ENCODE data around the gene EVL.
"Not testable (repeated sequence)": the region's sequence is repeated elsewhere in the genome, so short reads cannot be mapped to it uniquely, and the experiment has no call there.

Gene EVL

DNA sequence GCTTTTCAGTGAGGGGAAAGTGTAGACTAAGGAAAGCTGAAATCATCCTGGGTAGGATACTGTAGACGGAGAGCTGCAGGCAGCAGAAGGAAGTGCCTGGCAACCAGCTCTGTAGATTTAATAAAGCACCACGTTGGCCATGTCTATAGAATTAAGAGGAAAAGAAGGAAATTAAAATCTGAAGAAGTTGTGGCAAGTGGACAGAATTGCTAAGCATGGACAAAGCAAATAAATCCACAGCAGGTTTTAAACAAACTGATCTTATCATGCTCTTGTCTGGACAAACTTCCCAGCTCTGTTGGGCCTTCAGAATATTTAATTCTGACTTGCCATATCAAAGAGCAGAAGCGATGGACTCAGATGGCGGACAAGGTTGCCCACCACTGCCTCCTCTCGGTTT is 27.2 kb upstream of the EVL start:
- DNase-seq (ENCODE audit: low read depth), result no peak

DNA sequence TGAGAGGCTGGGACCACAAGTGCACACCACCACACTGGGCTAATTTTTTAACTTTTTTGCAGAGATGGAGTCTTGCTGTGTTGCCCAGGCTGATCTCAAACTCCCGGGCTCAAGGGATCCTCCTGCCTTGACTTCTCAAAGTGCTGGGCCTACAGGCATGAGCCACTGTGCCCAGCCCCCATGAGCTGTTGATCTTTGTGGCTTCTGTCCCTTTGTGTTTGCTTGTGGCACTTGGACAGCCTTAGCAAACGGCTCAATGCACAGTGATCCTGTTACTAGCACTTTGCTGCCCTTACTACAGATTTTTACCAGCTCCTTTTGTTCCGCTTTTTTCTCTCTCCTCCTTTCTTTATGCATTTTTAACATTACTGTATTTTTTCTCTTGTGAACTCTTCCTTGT is 25.3 kb upstream of the EVL start:
- no peak for DNase-seq (ENCODE audit: low read depth)

DNA sequence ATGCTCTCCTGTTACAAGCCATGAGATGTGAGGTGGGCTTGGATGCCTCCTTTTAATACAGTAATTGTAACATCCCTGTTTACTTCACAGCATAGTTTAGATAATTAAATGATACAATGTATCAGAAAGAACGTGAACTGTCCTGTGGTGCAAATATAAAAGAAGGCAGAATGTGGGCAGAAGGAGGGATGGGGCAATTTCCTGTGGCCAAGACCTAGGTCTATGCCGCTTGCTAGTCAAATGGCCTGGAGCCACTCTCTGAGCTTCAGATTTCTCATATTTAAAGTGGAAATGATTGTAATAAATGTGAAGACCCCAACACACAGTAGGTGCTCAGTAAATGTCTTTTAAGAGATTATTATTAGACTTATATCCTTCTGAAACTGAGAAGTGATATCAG is 24.0 kb upstream of the EVL start:
- no peak for DNase-seq (ENCODE audit: low read depth)

DNA sequence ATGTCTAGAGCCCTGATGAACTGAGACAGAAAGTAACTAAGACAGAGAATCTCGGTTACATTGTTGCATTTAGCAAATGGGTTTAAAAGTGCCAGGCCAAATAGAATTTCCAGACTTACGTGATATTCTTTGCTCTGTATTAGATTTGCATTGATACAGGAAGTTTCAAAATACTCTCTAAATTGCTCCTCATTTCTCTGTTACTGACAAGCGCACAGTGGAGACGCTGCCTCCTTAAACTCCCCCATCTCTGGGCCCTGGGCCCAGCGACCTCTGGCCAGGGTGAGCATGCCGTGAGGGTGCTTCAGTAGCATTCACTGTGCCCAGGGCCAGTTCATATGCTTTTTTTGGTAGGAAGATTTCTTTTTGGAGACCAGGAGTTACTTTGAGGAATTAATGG is 22.9 kb upstream of the EVL start:
- DNase-seq (ENCODE audit: low read depth), result no peak

DNA sequence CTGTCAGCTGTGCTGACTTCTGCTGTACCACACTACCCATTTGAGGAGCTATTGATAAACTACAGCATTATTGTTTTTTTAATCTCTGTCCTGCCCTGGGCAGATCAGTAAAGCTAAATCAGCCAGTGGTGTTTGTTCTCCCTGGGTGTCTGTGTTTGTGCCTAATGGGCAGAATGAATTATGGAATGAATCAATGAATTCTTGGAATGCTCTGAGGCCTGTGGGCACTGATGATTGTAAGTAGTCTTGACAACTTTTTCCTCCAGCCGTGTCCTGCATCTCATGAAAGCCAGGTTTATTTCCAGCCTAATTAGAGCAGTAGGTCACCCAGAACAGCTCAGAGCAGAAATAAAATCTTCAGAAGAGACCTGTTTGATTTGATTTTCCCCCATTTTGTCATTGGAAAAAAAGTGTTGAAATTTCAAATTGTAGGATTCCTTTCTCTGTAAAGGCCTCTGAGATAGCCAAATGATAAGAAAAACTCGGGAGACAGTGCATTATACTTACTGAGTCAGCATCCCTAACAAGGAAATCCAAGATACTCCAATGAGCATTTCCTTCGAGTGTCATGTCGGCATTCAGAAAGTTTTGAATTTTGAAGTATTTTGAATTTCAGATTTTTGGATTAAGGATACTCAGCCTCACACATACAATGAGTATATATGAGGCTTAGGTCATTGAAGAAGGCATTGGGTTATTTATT is 19.4 kb upstream of the EVL start:
- no peak for DNase-seq (ENCODE audit: low read depth)

DNA sequence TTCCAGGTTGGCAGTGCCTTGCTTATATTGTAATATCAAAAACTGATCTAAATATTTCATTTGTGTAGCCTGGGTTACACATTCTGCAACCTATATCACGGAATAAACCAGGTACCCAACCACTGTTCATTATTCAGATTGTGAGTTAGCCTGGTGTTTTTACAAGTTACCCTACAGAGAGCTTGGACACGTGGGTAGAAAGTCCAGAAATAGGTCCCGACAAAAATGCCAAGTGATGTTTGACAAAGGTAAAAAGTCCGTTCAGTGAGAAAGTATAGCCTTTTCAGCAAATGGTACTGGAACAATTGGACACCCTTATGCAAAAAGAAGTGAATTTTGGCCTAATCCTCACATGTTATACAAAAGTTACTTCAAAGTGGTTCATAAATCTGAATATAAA is 17.6 kb upstream of the EVL start:
- no peak for DNase-seq (ENCODE audit: low read depth)

DNA sequence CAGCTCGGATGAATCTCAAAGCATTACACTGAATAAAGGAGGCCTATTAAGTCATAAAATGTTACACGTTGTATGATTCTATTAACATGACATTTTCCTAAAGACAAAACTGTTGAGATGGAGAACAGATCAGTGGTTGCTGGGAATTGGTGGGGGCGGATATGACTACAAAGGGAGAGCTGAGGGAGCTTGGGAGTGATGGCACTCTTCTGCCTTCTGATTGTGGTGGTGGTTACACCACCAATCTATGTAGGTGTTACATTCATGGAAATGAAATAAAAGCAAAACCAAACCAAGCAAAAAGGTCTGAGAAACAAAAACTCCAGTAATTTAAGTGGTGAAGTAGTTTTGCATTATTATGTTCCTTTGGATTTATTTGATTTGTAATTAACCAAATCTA is 16.4 kb upstream of the EVL start:
- DNase-seq (ENCODE audit: low read depth), result no peak

DNA sequence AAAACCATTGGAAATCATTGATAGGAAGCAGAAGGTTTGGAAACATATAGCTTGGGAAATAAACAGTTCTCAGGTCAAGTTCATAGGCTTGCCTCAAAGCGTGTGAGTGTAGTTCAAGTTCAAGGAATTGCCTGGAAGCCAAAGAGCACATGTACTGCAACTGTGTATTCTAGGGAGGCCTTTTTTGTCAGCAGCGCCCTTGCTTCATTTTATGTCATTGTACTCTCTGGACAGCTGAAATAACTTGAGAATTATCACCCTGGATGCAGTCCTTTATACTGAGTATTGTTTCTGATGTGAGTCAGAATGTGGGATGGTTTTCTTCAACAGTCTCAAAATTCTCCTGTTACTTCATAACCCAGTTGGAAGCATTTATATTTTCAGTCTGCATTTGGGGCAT is 16.0 kb upstream of the EVL start:
- DNase-seq (ENCODE audit: low read depth), result no peak

DNA sequence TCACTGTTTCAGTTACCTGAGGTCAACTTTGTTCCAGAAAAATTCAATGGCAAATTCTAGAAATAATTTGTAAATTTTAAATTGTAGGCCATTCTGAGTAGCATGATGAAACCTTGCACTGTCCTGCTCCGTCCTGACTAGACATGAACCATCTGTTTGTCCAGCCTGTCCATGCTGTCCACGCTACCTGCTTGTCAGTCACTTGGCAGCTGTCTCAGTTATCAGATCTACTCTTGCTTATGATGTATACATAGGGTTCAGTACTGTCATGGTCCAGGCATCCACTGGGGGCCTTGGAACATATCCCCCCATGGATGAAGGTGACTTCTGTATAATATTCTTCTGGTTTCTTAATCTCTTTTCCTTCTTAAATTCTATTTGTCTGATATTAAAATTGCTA is 14.1 kb upstream of the EVL start:
- no peak for DNase-seq (ENCODE audit: low read depth)

DNA sequence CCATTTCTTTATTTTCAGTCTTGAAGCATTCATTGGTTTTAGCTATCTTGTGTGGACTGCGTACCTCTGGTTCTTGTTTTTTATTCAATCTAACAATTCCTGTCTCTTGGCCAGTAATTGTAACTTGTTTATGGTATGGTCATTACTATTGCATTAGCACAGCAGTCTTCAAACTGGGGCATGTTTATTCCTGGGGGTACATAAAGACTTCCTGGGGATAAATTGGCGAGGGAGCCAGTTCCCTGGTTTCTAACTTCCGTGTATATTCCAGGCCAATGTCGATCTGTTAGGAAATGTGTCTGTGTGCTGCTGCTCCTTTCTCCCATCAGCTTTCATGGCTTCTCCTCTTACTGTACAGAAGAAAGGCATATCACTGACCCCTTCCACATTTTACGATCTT is 13.7 kb upstream of the EVL start:
- no peak for DNase-seq (ENCODE audit: low read depth)

DNA sequence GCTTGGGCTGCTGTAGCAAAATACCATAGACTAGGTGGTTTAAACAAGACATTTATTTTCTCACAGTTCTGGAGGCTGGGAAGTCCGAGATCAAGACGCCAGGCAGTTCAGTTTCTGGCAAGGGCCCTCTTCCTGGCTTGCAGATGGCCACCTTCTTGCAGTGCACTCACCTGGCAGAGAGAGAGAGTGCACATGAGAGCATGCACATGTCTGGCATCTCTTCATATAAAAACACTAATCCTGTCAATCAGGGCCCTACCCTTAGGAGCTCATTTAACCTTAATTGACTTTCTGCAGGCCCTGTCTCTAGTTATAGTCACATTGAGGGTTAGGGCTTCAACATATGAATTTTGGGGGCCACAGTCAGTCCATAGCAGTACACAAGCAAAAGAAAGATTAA is 12.4 kb upstream of the EVL start:
- no peak for DNase-seq (ENCODE audit: low read depth)

DNA sequence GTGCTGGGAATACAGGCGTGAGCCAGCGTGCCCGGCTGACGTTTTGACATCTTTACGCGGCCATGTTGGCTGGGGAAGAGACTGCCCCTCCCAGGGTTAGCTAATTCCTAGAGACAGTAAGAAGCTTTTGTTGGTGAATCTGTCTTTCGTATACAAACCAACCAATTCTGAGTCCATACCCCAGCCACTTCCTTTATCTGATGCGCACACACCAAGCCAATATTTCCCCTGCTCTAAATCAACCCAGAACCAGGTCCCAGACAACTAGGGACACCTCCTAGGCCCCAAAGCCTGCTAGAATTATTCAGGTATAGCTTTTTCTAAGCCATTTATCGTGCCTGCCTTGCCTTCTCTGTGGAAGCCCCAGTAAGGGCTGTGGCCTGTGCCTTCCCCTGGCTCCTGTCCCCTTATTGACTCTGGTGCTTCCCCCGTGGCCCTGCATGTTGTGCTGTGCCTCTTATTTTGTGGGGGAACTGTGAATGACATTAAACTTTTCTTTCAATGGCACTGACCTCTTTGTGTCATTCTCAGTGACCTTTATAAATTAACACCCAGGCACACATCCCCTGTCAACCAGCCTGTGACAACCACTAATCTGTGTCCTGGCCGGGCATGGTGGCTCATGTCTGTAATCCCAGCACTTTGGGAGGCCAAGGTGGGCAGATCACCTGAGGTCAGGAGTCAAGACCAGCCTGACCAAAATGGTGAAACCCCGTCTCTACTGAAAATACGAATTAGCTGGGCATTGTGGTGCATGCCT is 10.7 kb upstream of the EVL start:
- DNase-seq (ENCODE audit: low read depth), result no peak

DNA sequence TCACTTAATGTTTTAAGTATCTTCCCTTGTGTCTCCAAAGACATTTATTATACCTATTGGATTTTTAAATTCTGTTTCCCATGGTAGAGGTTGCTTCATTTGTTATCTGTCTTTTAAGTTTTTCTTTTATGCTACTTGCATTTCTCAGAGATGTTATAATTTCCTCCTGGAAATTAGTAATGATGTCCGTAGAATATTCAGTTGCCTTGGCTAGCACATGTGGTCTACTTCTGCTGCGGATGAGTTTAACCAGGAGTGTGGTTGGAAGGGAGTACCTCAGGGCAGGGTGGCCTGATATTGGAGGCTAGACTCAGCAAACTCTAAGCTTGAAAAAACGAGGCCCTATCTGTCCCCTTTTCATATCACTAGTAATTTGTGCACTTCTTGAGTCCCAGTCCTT is 8.8 kb upstream of the EVL start:
- DNase-seq (ENCODE audit: low read depth), result no peak

DNA sequence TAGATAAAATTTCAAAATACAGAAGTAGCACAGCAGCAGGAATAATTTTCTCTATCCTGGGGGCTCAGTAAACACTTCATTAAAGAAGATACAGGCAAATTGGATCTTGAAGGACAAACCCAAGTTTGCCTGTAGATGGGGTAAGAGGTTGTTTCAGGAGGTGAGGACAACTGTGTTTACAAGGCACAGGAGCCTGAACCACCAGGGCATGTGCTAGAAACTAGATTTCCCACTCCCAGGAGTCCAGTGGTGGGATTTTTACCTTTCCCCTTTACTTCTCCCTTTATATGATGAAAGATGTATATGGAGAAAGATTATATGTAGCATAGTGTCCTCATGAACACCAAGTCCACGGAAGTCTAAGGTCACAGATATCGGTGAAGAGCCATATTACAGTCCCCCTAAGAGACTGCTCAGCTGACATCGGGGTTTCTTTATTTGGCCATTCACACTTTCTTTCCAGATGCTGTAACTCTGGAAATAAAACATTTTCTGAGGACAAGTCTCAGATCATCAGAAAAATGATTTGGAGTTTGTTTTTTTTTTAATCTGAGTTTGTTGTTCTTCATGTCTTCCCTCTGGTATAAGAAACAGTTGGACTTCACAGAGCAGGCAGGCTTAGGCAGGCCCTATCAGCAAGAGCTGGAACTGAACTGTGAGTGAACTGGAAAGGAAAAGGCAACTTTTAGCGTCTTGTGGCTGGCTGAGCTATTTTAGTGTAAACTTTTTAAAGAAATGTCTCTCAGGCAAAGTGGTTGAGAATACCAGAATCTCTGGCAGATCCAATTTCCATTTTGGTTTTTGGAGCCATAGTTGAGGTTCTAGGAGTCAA is 8.0 kb upstream of the EVL start:
- no peak for DNase-seq (ENCODE audit: low read depth)

DNA sequence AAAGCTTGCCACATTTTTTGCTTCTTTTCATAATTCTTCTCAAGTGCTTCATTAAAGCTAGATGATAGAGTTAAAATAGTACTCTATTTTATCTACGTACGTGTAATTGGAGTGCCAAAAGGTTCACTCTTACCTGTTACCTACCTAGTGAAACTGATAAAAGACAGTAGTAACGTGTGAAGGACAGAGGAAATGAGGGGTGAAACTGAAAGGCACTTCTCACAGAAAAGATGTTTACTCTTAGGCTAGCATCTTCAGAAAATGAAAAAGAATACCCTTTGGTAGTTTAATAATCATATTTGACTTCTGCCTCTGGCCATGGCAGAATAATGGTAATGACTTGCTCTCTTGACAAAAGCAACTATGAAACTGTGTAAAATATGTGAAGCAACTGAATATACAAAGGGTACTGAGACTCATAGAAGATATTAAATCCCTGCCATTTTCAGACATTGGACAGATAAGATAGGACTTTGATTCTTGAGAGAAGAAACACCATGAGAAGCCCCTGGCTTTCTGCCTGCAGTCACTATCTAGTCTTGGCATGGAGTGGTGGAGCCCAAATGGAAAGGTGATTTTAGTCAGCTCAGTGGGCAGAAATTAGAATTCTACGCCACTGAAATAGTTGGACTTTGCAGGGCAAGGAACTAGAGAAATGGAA is 6.3 kb upstream of the EVL start:
- DNase-seq (ENCODE audit: low read depth), result no peak

DNA sequence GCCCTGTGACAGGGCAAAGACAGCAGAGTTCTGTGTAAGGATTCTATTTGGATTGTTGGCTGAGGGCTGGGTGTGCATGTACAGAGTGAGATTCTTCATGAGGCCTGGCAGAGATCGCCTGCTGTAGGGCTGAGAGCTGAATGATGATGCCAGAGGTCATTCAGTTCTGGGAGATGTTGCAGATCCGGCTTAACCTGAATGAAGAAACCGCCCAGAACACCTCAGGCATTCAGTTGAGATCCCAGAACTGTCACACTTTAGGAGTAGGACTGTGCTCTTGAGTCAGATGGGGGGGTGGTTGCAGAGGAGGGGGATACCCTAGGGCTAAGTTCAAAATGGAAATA is 5.8 kb upstream of the EVL start:
- DNase-seq (ENCODE audit: low read depth), result no peak

DNA sequence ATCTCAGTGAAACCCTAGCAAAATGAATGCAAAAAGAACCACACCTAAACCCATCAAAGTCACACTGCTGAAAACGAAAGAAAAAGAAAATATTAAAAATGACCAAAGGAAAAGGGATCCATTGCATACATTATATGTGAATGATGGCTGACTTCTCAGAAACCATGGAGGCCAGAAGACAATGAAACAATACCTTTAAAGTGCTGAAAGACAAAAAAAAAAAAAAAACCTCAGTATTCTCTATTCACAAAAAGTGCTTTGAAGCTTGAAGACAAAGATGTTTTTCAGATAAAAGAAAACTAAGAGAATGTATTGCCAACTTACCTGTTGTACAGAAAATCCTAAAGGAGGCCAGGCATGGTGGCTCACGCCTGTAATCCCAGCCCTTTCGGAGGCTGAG is 4.5 kb upstream of the EVL start:
- no peak for DNase-seq (ENCODE audit: low read depth)

DNA sequence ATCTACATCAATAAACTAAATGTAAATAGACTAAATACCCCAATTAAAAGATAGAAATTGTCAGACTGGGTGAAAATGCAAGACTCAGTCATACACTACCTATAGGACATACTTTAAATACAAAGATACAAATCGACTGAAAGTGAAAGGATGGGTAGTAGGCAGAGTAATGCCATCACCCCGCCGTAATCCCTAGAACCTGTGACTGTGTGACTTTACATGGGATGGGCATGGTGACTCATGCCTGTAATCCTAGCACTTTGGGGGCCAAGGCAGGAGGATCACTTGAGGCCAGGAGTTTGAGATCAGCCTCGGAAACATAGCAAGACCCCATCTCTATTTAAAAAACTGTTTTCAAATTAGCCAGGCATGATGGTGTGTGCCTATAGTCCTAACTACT is 2.6 kb upstream of the EVL start:
- no peak for DNase-seq (ENCODE audit: low read depth)

DNA sequence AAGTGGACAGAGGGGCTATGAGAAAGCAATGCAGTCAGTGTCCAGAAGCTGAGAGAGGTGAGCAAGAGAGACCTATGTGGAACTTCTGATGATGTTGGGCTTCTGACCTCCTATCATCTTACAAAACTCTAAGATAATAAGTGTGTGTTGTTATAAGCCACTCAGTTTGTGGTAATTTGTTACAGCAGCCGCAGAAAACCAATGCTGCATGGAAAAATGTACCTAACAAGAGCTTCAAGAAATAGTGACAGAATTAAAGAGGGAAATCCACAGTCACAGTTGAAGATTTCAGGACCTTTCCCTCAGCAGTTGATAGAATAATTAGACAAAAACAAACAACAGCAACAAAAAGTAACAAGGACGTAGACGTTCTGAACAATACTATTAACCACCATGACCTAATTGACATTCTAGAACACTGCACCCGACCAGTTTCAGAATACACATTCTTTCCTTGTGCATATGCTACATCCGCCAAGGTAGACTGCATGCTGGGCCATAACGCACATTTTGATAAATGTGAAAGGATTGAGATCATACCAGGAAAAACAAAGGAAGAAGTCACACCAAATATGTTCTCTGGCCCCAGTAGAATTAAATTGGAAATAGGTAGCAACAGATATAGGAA is 1.8 kb upstream of the EVL start:
- DNase-seq (ENCODE audit: low read depth), result no peak

DNA sequence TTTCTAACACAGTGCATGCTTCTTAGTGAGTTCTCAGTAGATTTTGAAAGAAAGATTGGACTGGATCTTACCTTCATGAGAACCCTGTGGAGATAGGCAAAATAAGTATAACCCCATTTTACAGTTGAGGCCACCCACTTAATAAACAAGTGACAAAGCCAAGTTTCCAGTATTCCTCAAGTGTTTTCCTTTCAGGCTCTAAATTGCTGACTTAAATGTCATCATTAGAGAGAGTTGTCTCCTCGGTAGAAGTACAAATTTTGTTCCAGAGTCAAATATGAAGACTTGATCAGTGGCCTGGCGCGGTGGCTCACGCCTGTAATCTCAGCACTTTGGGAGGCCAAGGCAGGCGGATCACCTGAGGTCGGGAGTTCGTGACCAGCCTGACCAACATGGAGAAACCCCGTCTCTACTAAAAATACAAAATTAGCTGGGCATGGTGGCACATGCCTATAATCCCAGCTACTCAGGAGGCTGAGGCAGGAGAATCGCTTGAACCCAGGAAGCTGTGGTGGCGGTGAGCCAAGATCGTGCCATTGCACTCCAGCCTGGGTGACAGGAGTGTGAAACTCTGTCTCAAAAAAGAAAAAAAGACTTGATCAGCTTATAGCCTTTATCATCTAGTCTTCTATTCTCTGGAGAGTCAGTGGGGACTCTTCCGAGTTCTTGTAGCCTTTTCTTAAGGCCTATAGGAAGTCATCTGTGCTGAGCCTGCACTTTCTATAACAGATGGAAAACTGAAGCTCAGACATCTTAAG is 708 bp upstream of the EVL start:
- not testable (repeated sequence) for DNase-seq (ENCODE audit: low read depth)

DNA sequence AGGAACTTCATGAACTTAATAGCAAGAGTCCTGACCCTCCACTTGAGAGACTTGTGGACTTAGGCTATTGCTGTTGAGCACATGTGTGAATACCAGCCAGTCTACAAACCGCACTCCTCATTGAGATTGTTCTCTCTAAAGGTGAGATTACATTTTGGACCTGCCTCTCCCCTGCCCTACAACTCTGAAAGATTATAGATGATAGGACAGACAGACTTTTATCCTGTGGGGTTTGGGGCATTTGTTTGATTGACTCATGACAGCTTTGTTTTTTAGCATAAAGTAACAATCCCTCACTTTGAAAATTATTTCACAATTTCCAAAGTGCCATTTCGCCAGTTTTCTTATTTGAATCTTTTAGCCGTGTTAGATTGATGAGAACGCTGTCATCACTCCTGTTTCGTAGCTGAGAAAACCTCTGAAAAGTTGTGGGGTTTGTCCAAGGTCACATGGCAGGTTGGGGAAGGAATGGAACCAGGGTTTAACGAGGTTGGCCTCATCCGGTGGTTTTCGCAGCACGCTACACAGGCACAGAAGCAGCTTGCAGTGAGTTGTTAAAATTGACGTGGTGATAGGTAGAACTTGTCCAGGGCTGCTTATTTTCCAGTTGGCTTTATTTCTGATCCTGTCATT is 836 bp downstream of the EVL start:
- DNase-seq (ENCODE audit: low read depth), result peak; percentile 62
